GM19240 (cell line): ENCODE measurements around the gene NID1.

Experiments used
- DNase-seq: peaks from one replicate; pipeline ENCODE4 v3.0.0; 2011; ENCODE audit warnings: low spot score; ENCODE audit not compliant: insufficient read length

Gene NID1, protein sequence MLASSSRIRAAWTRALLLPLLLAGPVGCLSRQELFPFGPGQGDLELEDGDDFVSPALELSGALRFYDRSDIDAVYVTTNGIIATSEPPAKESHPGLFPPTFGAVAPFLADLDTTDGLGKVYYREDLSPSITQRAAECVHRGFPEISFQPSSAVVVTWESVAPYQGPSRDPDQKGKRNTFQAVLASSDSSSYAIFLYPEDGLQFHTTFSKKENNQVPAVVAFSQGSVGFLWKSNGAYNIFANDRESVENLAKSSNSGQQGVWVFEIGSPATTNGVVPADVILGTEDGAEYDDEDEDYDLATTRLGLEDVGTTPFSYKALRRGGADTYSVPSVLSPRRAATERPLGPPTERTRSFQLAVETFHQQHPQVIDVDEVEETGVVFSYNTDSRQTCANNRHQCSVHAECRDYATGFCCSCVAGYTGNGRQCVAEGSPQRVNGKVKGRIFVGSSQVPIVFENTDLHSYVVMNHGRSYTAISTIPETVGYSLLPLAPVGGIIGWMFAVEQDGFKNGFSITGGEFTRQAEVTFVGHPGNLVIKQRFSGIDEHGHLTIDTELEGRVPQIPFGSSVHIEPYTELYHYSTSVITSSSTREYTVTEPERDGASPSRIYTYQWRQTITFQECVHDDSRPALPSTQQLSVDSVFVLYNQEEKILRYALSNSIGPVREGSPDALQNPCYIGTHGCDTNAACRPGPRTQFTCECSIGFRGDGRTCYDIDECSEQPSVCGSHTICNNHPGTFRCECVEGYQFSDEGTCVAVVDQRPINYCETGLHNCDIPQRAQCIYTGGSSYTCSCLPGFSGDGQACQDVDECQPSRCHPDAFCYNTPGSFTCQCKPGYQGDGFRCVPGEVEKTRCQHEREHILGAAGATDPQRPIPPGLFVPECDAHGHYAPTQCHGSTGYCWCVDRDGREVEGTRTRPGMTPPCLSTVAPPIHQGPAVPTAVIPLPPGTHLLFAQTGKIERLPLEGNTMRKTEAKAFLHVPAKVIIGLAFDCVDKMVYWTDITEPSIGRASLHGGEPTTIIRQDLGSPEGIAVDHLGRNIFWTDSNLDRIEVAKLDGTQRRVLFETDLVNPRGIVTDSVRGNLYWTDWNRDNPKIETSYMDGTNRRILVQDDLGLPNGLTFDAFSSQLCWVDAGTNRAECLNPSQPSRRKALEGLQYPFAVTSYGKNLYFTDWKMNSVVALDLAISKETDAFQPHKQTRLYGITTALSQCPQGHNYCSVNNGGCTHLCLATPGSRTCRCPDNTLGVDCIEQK

DNA sequence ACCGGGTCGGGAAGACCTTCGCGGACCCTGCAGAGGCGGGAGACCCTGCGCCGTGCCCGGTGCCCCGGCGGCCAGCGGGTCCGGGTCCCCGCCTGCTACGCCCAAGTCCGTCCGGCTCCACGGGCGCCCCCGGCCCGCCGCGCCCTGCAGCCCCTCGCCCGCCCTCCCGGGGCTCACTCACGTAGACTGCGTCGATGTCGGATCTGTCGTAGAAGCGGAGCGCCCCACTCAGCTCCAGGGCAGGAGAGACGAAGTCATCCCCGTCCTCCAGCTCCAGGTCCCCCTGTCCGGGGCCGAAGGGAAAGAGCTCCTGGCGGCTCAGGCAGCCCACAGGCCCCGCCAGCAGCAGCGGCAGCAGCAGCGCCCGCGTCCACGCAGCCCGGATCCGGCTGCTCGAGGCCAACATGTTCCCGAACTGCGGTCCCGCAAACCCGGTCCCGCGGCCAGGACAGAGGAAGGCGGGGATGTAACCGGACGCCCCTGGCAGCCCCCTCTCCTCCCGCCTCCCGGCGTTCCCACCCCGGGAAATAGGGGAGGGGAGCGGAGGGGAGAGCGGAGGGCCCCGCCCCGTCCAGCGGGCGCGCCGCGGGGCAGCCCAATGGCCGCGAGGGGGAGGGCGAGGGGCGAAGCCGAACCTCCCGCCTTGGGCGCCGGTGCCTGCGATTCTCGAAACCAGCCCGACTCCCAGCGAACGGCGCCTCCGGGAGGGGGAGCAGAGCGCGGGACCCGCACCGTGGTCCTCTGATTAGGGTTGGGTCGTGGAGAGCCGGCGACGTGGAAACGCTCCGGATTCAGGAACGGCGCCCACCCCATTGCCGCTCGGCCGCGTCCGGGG, at the start of gene NID1:
NID1 (minus strand) TSS at position 417 of the 835 bp plus-strand sequence; CDS start at position 406, 11 bp downstream.
- DNase-seq, result no peak

- no peak for DNase-seq
Observed at GRCh38 chr1:236114076-236114747, 49.3 kb upstream of the NID1 start.

GRCh38 chr1:236113324-236114032, 48.6 kb upstream of the NID1 start:
- no peak for DNase-seq

DNA sequence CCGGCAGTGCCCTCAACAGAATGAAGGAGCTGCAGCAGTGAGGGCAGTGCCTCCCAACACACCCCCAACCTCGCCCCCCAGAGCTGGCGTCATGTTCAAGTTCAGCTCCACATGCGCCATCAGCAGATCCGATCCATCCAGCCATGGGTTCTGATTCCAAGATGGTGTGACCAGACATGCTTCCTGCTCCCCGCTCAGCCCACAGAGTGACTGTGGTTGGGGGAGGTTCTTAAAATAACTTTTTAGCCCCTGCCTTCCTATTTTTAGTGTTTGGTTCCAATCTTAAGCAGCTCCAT, 47.4 kb upstream of the NID1 start:
- DNase-seq, result no peak

- no peak for DNase-seq
Observed at GRCh38 chr1:236111527-236112331, 46.8 kb upstream of the NID1 start.

GRCh38 chr1:236110137-236110536, 45.2 kb upstream of the NID1 start:
- DNase-seq, result no peak

DNA sequence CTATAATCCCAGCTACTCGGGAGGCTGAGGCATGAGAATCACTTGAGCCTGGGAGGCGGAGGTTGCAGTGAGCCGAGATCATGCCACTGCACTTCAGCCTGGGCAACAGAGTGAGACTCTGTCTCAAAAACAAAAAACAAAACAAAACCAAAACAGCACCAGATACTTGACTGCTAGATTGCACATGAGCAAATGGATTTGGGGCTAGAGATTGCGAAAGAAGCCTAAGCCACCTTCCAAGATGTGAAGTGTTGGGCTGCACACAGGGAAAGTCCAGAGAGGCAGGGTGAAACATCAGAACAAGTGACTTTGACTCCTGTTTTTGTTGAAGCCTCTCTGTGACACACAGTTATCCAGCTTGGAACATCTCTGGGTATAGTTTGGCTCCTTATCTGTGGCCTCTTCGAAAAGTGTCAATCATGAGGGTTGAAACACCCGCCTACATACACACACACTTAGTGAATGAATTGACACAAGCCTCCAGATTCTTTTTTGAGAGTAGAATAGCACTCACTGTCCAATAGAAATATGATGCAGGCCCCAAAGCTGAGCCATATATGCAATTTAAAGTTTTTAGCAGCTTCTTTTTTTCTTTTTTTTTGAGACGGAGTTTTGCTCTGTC, 43.2 kb upstream of the NID1 start:
- DNase-seq, result no peak

- no peak for DNase-seq
Observed at GRCh38 chr1:236107121-236107907, 42.4 kb upstream of the NID1 start.

DNA sequence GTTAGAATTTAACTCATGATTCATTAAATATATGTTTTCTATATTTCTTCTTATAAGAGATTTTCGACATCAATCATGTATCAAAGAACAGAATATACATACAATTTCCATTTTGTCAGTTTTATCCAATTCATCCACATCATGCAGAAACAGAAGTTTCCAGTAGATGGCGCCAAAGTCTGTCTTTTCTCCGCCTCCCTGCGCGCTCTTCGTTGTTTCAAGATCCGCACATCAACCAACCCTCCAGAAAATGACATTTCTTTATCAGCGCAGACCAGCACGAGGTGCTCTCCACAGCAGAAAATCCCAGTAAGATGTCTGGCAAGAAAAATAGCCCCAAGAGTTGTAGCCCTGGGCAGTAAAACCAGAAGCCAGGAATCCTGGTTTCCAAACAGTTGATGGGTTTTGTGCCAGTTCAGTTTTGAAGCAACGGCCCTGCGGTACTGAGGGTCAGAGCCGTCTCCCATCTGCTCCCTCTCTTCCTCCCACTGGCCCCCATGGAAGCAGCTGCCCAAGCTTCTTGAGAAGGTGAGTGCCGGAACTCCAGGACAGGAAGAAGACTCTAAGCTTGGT, 38.8 kb upstream of the NID1 start:
- peak; percentile 58 for DNase-seq

DNA sequence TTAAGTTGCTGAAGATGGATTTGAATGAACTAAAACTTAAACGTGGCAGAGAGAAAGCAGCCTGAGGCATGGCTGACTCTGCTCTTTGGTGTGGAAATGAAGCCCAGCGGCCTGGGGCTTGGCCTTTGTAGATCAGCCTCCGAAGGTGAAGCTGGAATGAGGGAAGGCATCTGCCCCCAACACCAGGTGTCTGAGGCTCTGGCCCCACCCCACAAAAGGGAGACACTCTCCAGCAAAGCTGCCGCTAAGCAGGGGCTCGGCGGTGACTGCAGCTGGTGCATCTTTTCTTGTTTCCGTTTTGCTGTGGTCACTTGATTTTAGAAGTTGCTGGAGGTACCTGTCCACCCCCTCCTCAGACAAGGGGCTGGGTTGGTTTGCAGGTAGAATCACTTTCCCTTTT, 38.2 kb upstream of the NID1 start:
- DNase-seq, result no peak

DNA sequence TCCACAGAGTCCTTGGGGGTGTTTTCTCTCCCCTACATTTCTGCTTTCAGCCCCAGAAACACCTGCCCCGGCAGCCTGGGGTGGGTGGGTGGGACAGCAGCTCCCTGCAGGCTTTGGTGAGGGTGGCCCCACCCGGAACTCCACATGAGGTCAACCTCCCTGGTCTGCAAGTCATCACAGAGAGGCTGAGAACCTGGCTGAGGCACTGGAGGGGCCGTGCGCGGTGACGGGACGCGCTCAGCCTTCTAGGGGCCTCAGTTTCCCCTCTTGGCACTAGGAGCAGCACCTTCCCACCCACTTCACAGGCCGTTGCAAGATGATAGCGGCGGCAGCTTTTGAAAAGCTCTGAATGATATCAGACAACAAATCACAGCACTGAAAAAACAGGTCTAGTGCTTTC, 37.7 kb upstream of the NID1 start:
- no peak for DNase-seq

DNA sequence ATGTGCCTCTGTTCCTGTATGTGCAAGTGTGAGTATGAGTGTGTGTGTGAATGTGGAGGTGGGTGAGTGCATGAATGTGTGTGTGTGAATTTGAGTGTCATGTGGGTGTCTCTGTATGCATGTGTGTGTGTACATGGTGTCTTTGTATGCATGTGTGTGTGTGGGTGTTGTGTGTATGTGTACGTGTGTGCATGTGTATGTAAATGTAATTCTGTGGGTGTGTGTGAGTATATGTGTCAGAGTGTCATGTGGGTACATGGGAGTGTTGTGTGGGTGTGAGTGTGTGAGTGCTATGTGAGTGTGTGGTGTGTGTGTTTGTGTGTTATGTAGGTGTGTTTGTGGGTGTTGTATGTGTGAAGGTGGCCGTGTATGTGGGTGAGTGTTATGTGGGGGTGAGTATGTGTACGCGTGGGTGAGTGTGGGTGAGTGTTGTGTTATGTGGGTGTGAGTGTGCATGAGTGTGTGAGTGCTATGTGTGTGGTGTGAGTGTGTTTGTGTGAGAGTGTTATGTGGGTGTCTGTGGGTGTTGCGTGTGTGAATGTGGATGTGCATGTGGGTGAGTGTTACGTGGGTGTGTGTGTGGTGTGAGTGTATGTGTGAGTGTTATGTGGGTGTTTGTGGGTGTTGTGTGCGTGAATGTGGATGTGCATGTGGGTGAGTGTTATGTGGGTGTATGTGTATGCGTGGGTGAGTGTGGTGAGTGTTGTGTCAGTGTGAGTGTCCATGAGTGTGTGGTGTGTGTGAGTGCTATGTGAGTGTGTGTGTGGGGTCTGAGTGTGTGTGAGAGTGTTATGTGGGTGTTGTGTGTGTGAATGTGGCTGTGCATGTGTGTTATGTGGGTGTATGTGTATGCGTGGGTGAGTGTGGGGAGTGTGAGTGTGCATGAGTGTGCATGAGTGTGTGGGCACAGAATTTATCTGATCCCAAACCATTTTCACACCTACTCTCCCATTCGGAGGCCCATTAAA, 36.6 kb upstream of the NID1 start:
- no peak for DNase-seq

- no peak for DNase-seq
Observed at GRCh38 chr1:236100799-236101198, 35.9 kb upstream of the NID1 start.

GRCh38 chr1:236099355-236099974, 34.6 kb upstream of the NID1 start:
- DNase-seq, result no peak

GRCh38 chr1:236098267-236098666, 33.4 kb upstream of the NID1 start:
- DNase-seq, result no peak
